ENCODE measurements around the gene PROC. TPM values are rescaled to one million over a fixed set of nuclear protein-coding genes. Genes with fewer than 3 reads are reported as not detected.

PROC gene
- total and polyA plus RNA-seq, 9 donors = 0.51 to 1.1 TPM; not detected in 7

DNA sequence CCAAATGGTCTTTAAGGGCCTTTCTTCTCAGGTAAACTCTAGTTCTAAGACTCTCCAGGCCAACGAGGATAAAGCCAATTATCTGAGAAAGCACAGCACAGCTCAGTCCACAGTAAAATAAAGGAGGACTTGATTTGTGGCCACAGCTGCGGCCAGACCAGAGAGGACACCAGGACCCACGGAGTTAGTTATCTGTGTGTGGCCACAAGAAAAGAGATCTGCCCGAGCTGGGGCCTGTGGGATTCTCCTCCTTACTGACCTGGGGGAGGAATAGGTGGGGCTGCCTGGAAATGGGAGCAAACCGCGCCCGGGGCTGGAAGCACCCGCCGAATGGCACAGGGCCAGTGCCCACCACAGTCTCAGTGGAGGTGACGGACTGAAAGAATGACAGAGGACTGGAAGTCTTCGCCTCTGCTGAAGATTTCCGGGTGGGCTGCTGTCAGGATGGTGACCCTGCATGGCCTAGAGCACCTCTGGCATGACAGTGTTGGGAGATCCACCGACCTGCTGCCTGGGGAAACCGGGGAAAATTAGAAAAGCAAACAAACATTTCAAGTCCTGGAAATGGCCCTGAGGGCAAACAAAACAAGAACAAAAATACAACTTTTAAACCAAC lies 13.3 kb downstream of the PROC start:
- no peak overlapping the region for H3K27ac ChIP-seq
- DNase-seq = no peak
- H3K36me3 ChIP-seq = no peaks in the 10 kb centered on the region
- intact Hi-C loops (cut with DNase I) = no loop called here
- H3K27me3 ChIP-seq = no peaks in the 10 kb centered on the region
- WGBS, 3 donors = 72 to 78% (median 78%) methylated on average over 14 of the region's 14 CpGs
- H3K4me1 ChIP-seq (ENCODE audit: insufficient read depth) = no peaks in the 10 kb centered on the region
- H3K4me3 ChIP-seq = no peak overlapping the region
- H3K9me3 ChIP-seq = no peaks in the 10 kb centered on the region
- no peak for TF ChIP-seq EP300 (IDR thresholded peaks at IDR 0.05)
- TF ChIP-seq, protein P1, sequence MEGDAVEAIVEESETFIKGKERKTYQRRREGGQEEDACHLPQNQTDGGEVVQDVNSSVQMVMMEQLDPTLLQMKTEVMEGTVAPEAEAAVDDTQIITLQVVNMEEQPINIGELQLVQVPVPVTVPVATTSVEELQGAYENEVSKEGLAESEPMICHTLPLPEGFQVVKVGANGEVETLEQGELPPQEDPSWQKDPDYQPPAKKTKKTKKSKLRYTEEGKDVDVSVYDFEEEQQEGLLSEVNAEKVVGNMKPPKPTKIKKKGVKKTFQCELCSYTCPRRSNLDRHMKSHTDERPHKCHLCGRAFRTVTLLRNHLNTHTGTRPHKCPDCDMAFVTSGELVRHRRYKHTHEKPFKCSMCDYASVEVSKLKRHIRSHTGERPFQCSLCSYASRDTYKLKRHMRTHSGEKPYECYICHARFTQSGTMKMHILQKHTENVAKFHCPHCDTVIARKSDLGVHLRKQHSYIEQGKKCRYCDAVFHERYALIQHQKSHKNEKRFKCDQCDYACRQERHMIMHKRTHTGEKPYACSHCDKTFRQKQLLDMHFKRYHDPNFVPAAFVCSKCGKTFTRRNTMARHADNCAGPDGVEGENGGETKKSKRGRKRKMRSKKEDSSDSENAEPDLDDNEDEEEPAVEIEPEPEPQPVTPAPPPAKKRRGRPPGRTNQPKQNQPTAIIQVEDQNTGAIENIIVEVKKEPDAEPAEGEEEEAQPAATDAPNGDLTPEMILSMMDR (IDR thresholded peaks at IDR 0.05) = no peak
- no peak for TF ChIP-seq POLR2A (IDR thresholded peaks at IDR 0.05)

DNA sequence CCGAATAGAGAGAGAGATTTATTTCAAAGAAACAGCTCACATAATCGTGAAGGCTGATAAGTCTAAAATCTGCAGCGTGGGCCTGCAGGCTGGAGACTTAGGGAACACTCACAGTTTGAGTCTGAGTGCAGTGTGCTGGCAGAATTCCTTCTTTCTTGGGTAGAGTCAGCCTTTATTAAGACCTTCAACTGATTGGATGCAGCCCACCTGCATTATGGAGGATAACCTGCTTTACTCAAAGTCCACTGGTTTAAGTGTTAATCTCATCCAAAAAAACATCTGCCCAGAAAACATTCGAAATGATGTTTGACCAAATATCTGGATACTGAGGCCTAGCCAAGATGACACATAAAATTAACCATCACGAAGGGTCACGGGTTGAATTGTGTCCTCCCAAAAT lies 16.3 kb downstream of the PROC start:
- Histone ChIP-seq H3K9me3 (no peaks in the 10 kb centered on the region), H3K27me3 (no peaks in the 10 kb centered on the region), H3K36me3 (no peaks in the 10 kb centered on the region), H3K4me3 (no peak overlapping the region), H3K27ac (no peak overlapping the region), H3K4me1 (ENCODE audit: insufficient read depth) (no peaks in the 10 kb centered on the region)
- intact Hi-C loops (cut with DNase I) = no loop called here
- DNase-seq = no peak
- TF ChIP-seq EP300 (IDR thresholded peaks at IDR 0.05) (no peak), POLR2A (IDR thresholded peaks at IDR 0.05) (no peak)
- TF ChIP-seq, protein P1 (IDR thresholded peaks at IDR 0.05) = no peak
- 91 to 96% (median 93%) methylated on average over 6 of the region's 6 CpGs for WGBS, 3 donors

- no peaks in the 10 kb centered on the region for H3K36me3 ChIP-seq
- H3K4me1 ChIP-seq (ENCODE audit: insufficient read depth) = no peaks in the 10 kb centered on the region
- H3K9me3 ChIP-seq = no peaks in the 10 kb centered on the region
- 87 to 90% (median 88%) methylated on average over 9 of the region's 9 CpGs for WGBS, 3 donors
- H3K27me3 ChIP-seq = no peaks in the 10 kb centered on the region
- TF ChIP-seq EP300 (IDR thresholded peaks at IDR 0.05) (no peak), POLR2A (IDR thresholded peaks at IDR 0.05) (no peak)
- TF ChIP-seq, protein P1 (IDR thresholded peaks at IDR 0.05) = no peak
- no peak for DNase-seq
- no peak overlapping the region for H3K27ac ChIP-seq
- intact Hi-C loops (cut with DNase I) = no loop called here
- H3K4me3 ChIP-seq = no peak overlapping the region
Measured at GRCh38 chr2:127437056-127437455, 18.8 kb downstream of the PROC start.

DNA sequence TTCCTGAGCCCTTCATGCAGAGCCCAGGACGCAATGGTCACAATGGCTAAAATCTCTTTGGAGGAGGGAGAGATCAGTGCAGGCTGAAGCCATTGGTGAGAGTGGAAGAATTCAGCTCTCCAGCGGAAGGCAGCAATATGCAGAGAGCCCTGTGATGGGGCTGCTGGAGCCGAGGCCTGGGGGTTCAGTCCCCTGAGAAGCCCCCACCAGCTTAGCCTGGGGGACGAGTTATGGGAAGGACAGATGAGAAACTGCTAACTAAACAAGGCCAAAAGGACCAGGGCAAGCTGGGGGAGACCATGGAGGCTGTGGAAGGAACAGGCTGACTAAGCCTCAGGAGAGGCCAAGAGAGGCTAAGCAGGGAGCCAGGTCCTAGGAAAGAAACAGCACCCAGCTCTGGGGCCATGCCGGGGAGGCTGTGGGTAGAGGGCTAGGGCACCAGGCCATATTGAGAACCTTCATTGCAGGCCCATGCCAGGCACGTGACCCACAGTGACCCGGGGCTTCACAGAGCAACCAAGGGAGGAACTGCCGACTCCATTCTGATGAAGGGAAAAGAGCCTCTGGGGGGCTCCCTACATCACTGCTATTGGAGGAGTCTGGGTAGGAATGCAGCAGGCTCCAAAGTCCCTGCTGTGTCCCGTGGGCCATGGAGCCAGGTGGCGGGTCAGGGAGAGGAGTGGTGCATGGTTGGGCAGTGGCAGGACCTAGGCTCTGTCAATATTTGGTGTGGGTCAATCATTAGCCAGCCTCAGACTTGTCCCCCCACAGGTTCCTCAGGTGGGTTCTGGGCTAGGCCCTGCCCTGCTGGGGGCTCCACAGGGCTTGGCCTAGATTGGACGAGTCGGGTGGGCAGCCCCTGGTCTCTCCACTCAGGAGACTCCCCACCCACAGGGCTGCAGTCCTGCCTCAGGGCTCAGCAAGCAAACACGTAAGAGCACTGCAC lies 19.8 kb downstream of the PROC start:
- no peaks in the 10 kb centered on the region for H3K27me3 ChIP-seq
- H3K27ac ChIP-seq = no peak overlapping the region
- 82 to 89% (median 84%) methylated on average over 13 of the region's 13 CpGs for WGBS, 3 donors
- no peaks in the 10 kb centered on the region for H3K36me3 ChIP-seq
- TF ChIP-seq, protein P1 (IDR thresholded peaks at IDR 0.05) = no peak
- no peak for TF ChIP-seq POLR2A (IDR thresholded peaks at IDR 0.05)
- TF ChIP-seq EP300 (IDR thresholded peaks at IDR 0.05) = no peak
- intact Hi-C loops (cut with DNase I) = no loop called here
- no peaks in the 10 kb centered on the region for H3K4me1 ChIP-seq (ENCODE audit: insufficient read depth)
- H3K4me3 ChIP-seq = no peak overlapping the region
- no peaks in the 10 kb centered on the region for H3K9me3 ChIP-seq
- DNase-seq = no peak

Measured in ovary (tissue), 9 donors.